ENCODE results near the gene NPBWR2. TPM values are rescaled to one million over a fixed set of nuclear protein-coding genes. Genes with fewer than 3 reads are reported as not detected.

NPBWR2 gene
- total and polyA plus RNA-seq, 2 donors (not counting 1 experiment from before 2014, with no cell fraction given): not detected

GRCh38 chr20:64056889-64057627 lies 50.3 kb downstream of the NPBWR2 start:
- no peak for TF ChIP-seq CTCF (conservative IDR thresholded peaks at IDR 0.05 in 1 of 2, IDR thresholded peaks at IDR 0.05 in 1 of 2; ENCODE audit: low read depth in 1 of 2, low read length in 2 of 2)
- TF ChIP-seq EZH2 (IDR thresholded peaks at IDR 0.05; ENCODE audit: low read length, missing control alignments): no peak
- no peaks in the 10 kb centered on the region for H3K4me1 ChIP-seq (ENCODE audit: control insufficient read depth, extremely low read depth, insufficient read depth, low read length)
- no peak overlapping the region for H2AFZ ChIP-seq (ENCODE audit: low read length)

DNA sequence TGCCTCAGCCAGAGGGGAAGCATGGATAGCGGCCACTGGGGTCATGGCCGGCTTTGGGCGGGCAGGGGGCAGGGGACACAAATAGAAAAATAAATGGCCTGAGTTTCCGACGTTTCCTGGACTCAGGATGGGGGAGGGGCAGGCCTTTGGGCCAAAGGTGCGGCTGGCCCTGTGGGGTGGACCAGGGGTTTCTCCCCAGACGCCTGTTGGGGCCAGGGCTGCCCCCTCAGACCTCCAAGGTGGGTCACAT lies 50.8 kb downstream of the NPBWR2 start:
- no peaks in the 10 kb centered on the region for H3K4me1 ChIP-seq (ENCODE audit: control insufficient read depth, extremely low read depth, insufficient read depth, low read length)

More at GRCh38 chr20:64056889-64057627, 50.3 kb downstream of the NPBWR2 start:
- H3K9ac ChIP-seq (ENCODE audit: insufficient read depth, low read length): no peak overlapping the region
- H4K20me1 ChIP-seq (ENCODE audit: control insufficient read depth, extremely low read depth, insufficient read depth, low read length): no peaks in the 10 kb centered on the region
- H3K4me2 ChIP-seq (ENCODE audit: extremely low read depth, insufficient read depth, low read length): no peak overlapping the region
- H3K36me3 ChIP-seq (ENCODE audit: control insufficient read depth, insufficient read depth, low read length): no peaks in the 10 kb centered on the region
- H3K27ac ChIP-seq (ENCODE audit: insufficient read depth, low read length): no peak overlapping the region
- no peak for DNase-seq (ENCODE audit: low read depth in 2 of 2)
- no peak overlapping the region for H3K4me3 ChIP-seq (replicated peaks in 1 of 4; ENCODE audit: control extremely low read depth in 1 of 4, insufficient read depth in 1 of 4, low read depth in 3 of 4, low read length in 4 of 4)
- H3K79me2 ChIP-seq (ENCODE audit: control insufficient read depth, insufficient read depth, low read length): no peaks in the 10 kb centered on the region
- H3K27me3 ChIP-seq (ENCODE audit: control insufficient read depth, insufficient read depth, low read length): no peaks in the 10 kb centered on the region
- no peaks in the 10 kb centered on the region for H3K9me3 ChIP-seq (ENCODE audit: control insufficient read depth, insufficient read depth, low read depth, low read length)

More for the DNA sequence above, 50.8 kb downstream of the NPBWR2 start:
- Histone ChIP-seq H3K36me3 (ENCODE audit: control insufficient read depth, insufficient read depth, low read length) (no peaks in the 10 kb centered on the region), H2AFZ (ENCODE audit: low read length) (no peak overlapping the region), H3K79me2 (ENCODE audit: control insufficient read depth, insufficient read depth, low read length) (no peaks in the 10 kb centered on the region), H3K27ac (ENCODE audit: insufficient read depth, low read length) (no peak overlapping the region), H3K27me3 (ENCODE audit: control insufficient read depth, insufficient read depth, low read length) (no peaks in the 10 kb centered on the region), H3K4me2 (ENCODE audit: extremely low read depth, insufficient read depth, low read length) (no peak overlapping the region), H4K20me1 (ENCODE audit: control insufficient read depth, extremely low read depth, insufficient read depth, low read length) (no peaks in the 10 kb centered on the region), H3K9ac (ENCODE audit: insufficient read depth, low read length) (no peak overlapping the region), H3K9me3 (ENCODE audit: control insufficient read depth, insufficient read depth, low read depth, low read length) (no peaks in the 10 kb centered on the region), H3K4me3 (replicated peaks in 1 of 4; ENCODE audit: control extremely low read depth in 1 of 4, insufficient read depth in 1 of 4, low read depth in 3 of 4, low read length in 4 of 4) (no peak overlapping the region)
- TF ChIP-seq EZH2 (IDR thresholded peaks at IDR 0.05; ENCODE audit: low read length, missing control alignments): no peak
- TF ChIP-seq CTCF (conservative IDR thresholded peaks at IDR 0.05 in 1 of 2, IDR thresholded peaks at IDR 0.05 in 1 of 2; ENCODE audit: low read depth in 1 of 2, low read length in 2 of 2): no peak
- DNase-seq (ENCODE audit: low read depth in 2 of 2): no peak
